Measurements from ENCODE around the gene CD52.
"Not testable (repeated sequence)": the region's sequence is repeated elsewhere in the genome, so short reads cannot be mapped to it uniquely, and the experiment has no call there.

Gene CD52

DNA sequence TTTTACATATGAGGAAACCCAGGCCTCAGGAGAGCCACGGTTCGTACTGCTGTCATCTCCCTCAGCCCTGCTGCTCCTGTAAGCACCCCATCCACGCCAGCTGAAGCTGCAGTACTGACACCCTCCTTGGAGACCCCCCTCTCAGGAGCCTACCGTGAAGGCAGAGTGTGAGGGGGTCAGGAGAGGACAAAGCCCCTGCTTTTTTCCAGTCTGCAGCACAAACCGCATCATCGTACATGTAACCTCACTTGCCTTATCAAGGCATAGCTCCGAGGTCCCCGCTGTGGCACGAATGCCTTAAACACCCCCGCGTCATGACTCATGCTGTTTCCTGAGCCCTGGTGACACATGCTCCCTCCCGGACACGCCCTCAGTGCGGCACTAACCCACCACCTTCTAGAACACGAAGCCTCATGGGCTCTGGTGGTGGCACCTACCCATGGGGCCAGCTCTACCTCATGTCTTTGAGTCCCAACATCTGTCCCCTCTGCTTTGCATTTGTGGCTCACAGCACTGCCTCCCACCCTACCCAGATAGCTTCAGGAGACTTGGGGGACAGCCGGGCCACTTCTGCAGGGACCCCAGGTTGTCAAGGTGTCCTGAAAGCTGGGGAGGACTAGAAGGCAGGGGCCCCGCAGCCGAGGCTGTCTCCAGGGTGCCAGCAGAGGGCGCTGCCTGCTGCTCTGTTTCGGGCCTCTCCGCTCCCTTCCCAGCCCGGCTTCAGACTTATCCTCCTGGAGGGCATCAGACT is 33.0 kb upstream of the CD52 start:
- DNase-seq = peak; percentile 98

DNA sequence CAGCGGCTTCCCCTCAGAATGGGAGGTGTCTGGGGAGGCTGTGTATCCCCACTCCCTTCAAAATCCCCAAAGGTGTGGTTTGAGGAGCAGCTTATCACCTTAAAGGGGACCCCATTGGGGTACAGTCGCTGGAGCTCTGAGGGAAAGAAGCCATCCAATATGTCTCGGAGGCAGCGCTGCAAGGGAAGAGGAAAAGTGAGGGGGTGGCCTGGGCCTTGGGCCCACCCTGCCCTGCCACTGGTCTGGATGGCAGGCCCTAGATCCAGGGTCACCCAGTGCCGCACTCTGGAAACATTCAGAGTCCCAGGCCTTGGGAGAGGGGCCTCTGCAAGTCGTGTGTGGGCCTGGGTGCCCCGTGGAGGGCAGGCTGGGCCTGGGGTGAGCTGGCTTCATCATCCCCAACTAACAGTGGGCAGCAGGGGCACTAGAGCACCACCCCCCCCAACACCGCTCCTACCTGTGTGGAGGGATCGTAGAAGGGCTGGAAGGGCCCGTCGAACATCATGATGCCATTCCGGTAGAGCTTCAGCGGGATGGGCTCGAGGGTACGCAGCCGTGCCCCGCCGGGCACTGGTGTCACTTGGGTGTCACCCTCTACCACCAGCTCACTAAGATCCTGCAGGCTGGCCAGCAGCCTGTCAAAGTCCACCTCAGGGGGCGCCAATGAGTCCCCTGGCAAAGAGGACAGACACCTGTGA is 32.2 kb upstream of the CD52 start:
- no peak for DNase-seq

DNA sequence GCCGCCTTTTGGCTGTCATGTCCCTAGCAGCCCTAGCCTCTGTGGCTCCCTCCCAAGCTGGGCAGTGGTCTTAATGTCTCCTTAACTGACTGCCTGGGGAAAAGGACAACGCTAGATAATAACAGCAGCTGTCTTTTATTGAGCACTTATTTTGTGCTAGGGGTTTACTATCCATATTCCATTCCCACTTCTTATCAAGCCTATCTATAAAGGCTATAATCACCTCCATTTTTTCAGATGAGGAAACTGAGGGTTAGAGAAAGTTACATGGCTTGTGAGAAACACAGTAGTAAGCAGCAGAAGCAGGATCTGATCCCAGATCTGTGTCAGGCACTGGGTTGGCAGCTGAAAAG is 31.7 kb upstream of the CD52 start:
- DNase-seq = no peak

DNA sequence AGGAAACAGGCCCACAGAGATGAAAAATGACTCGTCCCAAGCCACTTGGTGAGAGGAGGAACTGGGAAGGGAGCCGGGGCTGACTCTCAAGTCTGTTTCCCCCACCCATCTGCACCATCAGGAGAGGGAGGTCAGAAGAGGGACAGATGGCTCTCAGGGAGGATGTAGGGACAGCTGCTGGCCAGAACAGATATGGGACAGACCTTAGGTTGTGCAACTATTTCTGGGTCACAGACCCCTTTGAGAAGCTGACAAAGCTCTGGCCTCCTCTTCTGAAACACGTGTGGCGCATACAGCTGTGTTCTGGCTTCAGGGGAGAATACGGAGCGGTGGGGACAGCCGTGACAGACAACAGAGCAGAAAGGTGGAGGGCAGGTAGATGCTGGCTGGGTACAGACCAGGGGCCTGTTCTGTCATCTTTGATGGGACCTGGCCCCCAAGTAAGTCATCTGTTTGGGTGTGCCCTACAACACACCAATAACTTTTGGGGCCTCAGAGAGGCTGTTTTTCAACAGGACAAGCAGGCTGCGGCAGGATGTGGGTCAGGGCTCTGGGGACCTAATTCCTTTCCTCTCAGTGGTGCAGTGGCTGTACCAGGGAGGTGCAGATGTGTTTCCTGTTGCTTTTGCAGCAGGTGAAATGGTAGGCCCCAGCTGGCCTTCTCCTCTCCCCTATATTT is 30.6 kb upstream of the CD52 start:
- no peak for DNase-seq

DNA sequence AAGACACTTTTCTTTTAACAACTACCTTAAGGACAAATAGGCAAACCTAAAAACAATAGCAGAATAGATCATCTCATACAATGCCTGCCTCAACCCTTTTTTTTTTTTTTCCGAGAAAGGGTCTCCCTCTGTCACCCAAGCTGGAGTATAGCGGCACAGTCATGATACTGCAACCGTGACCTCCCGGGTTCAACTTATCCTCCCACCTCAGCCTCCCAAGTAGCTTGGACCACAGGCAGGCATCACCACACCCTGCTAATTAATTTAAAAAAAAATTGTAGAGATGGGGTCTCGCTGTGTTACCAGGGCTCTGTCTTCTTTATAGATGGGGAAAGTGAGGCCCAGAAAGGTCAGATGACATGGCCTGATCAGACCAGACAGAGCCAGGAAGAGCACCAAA is 29.9 kb upstream of the CD52 start:
- DNase-seq = no peak

DNA sequence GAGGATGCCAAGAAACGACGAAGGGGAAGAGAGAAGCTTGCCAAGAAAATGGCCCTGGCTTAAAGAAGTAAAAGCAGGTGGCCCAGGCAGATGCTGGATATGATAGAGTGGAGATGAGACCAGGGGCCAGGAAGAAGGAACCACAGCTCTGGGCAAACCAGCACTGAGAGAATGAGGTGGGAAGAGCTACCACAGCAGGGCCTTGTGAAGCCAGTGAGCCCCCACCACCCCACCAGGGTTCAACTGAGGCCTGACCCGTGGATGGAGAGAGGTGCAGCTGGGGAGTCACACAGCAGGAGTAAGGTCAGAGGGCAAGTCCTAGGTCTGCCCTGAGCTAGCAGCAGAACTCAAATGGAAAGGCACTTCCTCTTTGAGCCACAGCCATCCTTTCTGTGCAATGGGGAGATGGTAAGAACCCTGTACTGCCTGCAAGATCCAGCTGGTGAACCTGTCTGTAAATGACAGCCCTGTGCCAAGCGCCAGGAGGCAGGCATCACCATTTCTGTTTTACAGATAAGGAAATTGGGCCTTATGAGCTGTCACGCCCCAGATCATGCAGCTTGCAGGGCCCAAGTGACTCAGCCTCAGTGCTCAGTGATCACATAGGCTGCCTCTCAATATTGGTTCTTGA is 29.3 kb upstream of the CD52 start:
- DNase-seq = peak; percentile 52

DNA sequence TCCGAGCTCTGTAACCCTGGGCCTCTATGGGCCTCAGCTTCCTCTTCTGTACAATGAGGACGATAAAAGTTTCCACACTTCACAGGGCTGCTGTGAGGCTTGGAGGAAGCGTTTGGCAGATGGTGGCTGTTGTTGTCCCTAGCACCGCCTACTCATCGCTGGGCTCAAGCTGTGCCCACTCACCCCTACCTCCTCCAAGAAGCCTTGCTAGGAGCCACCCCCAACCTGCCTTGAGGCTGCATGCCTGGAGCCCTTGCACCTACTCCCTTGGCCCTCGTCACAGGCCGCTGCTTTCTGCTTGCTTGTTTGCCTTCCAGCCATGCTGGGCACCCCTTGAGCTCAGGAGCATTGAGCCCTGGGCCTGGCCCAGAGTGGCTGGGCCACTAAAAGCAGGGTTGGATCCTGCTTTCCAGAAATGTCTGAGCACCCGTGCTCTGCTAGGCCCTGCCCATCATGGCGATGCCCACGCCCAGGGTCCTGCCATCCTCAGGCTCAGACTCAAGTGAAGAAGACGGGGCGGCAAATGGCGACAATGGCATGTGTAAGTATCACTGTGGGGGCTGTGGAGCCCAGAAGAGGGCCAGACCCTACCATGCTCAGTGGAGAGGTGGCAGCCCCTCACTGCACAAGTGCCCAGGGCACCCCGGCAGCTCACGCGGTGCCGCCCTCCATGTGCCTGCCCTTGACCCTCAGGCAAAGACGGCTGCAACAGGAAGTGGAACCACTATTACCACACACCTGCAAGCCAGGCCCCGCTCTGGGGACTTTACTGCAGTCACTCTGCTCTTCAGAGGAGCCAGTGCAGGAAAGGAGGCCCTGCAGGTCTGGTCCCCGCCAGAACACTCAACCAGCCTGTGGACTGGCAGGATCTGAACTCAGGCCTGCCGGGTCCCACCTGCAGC is 28.3 kb upstream of the CD52 start:
- DNase-seq = no peak

DNA sequence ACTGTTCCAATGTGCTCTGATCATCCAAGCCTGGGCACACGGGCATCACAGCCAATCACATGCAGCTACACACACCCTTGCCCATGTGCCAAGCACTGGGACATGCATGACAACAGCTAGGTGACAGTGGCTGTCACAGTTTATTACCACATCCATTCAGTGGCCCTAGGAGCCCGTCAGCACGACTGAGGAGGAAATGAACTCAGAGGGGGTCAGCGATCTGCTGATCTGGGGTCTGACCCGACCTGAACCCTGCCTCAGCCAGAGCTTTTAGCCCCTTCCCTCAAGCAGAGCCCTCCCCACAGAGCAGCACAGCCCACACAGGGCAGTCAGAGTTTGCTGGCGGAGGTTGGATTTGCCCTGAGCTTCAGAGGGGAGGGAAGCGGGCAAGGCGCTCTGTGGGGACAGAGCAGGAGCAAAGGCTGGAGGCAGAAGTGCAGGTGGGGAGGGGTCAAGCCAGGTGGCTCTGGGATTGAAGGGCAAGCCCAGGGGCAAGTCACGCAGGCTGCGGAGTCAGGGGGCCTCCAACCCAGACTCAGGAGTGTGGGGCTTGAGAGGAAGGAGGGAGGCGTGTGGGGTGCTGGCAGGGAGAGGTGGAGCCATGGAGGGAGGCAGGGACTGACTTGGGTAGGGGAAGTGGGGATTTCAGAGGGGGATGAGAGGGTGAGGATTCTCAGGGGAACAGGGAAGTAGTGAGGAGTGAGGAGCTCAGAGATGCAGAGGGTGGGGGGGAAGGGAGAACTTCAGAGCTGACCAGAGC is 27.5 kb upstream of the CD52 start:
- DNase-seq = no peak

DNA sequence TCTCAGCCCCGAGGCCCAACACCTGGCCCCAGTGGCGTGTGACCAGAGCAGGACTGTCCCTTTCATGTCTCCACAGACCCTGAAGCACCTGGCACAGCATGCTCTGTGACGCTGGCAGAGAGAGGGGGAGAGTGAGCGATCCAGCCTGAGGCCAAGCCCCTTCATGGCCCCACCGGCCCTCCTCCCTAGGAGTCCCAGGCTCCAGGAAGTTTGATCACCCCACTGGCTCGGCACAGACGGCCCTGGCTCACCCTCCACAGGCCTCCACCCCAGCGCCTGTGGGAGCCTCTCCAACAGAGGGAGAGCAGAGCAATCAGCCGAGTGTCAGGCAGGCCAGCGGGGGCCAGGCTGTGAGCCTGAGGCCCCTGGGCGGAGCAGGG is 26.9 kb upstream of the CD52 start:
- DNase-seq = no peak

DNA sequence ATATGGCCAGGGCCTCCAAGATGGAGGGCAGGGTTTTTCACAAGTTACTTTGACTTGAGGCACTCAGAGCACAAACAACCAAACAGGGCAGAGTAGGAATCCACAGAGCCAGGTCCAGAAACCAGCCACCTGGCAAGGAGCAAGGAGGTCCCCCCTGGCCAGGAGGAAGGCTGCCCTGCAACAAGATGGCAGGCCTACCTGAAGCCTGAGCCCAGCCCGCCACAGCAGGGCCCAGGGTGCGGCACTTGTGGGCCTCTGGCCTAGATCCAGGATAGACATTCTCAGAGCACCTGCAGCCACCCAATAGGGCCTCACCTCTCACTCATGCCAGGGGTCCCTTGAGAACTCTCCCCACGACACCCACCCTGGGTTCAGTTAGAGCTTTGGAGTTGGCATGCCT is 26.3 kb upstream of the CD52 start:
- no peak for DNase-seq

DNA sequence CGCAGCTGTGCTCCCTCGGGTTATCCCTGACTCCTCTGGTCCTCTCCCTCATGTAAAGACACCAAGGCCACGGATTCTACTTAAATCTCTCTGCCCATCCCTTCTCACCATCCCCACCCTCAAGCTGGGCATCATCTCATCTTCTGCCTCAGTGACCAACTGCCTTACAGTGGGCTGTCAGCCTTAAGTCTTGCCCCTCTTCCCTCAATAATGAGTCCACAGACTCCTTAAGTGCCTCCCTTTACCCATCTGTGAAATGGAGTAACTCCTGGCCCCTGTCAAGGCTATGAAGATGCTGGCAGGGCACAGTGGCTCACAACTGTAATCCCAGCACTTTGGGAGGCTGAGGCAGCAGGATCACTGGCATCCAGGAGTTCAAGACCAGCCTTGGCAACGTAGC is 25.8 kb upstream of the CD52 start:
- DNase-seq = no peak

DNA sequence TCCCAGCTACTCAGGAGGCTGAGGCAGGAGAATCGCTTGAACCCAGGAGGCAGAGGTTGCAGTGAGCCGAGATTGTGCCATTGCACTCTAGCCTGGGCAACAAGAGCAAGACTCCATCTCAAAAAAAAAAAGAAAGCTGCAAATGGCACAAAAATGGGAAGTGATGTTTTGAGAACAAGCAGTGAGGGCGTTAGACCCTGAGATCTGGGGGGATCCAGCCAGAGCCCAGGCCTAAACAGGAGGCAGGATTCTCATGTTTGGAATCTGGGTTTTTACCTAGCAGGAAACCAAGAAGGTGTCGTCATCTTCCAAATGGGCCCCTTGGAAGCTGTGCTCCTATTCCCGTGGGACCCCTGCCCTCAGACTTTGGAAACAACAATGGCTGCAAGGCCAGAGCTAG is 25.0 kb upstream of the CD52 start:
- not testable (repeated sequence) for DNase-seq

DNA sequence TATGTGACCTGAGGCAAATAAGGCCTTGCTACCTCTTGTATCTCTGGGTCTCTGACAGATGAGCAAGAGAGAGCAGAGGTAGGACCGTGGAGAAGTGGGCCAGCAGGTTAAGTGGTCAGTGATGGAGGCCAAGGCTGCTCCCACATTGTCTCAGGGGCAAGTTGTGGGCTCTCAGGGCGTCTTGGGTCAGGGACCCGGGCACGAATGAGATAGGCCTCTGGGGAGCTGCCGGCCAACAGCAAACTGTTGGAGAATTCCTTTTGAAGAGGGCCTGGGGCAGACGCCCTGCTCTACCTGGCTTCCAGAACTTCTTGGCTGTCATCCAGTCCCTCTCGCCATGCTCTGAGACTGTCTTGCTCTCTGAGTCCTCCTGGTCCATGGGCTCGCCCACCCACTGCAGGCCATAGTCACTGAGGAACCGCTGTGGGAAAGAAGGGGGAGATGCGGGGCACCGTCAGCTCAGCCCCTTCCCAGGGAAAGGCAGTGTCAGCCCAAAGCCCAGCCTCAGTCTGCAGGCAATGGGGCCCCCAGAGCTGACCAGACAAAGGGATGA is 23.8 kb upstream of the CD52 start:
- no peak for DNase-seq

DNA sequence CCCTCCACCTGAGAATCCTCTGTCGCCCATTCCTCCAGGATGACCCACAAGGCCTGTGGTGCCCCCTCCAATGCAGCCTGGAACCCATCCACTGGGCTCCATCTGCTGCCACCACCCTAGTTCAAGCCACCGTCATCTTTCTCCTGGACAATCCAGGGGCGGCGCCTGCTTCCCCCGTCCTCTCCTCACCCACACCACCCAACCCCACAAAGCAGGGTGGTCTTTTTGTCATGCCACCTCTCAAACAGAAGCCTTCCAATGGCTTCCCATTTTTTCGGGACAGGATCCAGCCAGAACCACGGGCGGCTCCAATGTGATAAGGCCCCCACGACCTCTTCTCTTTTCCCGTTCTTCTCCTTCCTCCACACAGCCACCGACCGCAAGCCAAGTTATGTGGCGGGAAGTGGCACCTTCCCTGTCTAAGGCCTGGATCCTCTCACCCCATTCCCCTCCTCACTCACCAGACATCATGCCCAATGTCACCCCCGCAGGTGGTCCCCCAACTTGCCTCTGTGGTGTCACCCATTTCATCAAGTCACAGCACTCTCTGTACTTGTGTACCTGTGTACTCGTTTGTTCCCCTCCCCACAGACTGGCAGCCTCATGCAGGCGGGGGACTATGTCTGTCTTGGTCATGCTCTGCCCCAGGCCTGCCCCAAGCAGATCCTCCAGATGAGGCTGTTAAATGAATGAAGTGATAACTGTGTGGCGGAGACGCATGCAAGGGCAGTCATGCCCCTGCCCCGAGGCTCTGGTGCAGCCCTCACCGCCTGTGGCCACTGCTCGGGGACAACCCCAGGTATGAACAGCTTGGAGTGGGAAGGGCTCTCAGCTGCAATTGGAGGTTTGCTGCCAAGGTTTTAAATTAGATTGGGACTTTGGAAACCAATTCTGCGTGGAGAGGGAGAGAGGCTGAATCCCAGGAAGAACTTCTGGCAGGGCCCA is 22.3 kb upstream of the CD52 start:
- DNase-seq = no peak

DNA sequence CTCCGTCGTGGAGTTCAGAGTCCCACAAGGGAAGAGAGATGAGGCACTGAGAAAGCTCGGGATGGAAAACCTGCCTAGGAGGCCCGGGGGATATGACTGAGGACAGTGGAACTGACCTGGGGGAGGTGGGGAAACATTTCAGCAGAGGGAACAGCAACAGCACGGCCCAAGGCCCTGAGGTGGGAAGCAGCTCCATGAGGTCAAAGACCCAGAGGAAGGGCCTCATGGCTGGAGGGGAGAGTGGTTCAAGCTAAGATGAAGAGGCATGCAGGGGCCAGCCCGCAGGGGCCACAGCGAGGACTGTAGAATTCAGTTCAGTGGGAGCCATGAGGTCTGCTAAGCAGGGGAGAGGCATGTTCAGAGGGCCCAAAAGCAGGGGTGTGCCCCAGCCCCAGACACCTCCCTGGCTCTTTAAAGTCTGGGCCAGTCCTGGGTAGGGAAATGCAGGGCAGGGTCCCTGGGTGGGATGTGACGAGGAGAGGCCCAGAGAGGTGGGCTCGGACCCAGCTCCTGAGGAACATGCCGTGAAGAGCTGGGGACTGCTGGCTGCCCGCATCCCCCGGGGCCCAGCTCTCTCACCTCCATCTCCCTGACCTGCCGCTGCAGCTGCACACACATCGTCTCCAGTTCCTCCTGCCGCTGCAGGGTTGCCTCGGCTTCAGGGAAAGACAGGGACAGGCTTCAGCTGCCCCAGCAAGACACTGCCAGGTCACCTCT is 21.3 kb upstream of the CD52 start:
- no peak for DNase-seq

DNA sequence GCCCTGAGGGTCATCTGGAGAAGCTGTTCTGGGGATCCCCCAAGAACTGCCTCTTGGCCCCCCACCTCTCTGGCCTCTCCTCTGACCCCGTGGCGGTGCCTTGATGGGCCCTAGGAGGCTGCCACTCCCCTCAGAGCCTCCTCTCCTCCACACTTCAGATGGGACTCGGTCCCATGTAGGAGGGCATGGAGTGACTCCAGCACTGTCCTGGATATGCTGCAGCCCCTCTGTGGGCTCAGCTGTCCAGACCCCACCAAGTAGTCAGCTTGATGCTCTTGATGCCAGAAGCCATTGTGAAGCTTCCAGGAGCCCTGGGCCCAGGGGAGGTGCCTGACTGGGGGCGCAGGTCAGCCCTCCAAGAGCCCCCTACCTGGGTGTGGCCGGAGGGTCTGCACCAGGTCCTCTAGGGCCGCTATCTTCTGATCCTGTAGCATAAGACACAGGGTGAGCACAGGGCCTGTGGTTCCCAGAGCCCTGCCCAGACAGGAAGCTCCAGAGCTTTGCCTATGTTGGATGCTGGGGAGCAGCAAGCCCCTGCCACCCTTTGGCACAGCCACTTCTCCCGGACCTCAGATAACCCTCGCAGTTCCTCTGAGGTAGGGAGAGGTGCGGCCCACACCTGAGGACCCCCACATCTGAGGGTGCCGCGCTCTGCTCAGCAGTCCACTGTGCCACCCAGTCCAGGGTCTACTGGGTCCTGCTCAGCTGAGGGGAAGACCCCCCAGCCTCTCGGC is 20.5 kb upstream of the CD52 start:
- no peak for DNase-seq

DNA sequence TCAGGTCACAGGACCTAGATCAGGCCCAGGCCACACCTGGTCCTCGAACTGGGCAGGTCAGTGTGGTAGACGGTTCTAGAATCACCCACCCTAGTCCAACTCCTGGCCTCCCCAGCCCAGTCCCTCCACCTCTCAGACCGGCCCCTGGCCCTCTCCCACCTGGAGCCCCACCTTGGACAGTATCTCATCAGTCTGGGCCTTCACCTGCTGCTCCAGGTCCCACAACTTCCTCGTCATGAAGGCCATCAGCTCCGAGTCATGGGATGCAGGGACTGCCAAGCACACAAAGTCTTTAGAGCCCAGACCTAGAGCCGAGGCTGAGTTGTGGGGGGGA is 20.0 kb upstream of the CD52 start:
- DNase-seq = no peak

DNA sequence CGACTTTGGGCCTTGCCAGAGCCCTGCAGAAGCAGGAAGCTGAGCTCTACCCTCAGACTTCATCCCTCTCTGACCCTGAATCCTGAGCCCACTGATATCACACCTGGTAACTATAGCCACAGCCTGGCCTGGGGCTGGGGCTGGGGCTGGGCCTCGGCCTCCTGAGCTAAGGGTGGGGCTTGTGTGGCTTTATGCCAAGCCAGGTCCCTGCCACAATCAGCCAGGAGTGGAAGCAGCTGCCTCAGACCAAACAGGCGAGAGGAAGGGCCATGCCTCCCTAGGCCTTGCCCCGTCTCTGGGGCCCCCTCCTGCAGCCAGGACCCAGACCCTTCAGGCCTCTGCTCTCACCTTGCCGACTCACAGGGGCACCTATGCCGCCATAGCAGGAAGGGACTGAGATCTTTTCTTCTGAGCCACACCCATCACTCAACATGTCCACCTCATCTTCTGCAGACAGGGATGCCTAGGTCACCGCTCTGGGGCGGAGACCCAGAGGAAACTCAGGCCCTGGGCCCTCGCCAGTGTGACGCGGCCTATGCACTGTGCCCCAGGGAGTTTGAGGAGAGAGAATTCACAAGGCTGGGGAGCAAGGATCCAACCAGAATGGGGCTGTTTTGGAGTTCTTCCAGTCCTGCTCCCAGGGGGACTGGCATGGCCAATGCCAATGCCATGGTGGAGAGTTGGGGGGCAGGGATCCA is 17.0 kb upstream of the CD52 start:
- no peak for DNase-seq

Data from activated T-cell treated with anti-CD3 and anti-CD28 coated beads for 4 hours (primary cell).